ACC112 (cell line): ENCODE data around the gene PLXDC2.
"Not testable (repeated sequence)": the region's sequence is repeated elsewhere in the genome, so short reads cannot be mapped to it uniquely, and the experiment has no call there.

Experiments used
- H2AFZ ChIP-seq: fragments of 200-600 bp; sonication (generic); one replicate; pipeline ENCODE4 v1.6.0; 2017; ENCODE audit warnings: antibody characterized with exemption, low read length; ENCODE audit not compliant: unreplicated experiment
- H3K27ac ChIP-seq: fragments of 200-600 bp; sonication (generic); 2 replicates; pipeline ENCODE4 v1.5.1; 2014; ENCODE audit warnings: low read depth, mild to moderate bottlenecking, antibody characterized with exemption, low read length, moderate library complexity
- H3K27me3 ChIP-seq: fragments of 200-600 bp; sonication (generic); 2 replicates; pipeline ENCODE4 v1.6.1; 2014; ENCODE audit warnings: mild to moderate bottlenecking, antibody characterized with exemption, low read length, moderate library complexity, mixed read lengths; ENCODE audit not compliant: insufficient read depth
- H3K36me3 ChIP-seq: fragments of 200-600 bp; sonication (generic); 2 replicates; pipeline ENCODE4 v1.6.1; 2016; ENCODE audit warnings: mild to moderate bottlenecking, antibody characterized with exemption, low read length, moderate library complexity, mixed read lengths; ENCODE audit not compliant: insufficient read depth
- H3K4me1 ChIP-seq: fragments of 200-600 bp; sonication (generic); one replicate; pipeline ENCODE4 v1.6.1; 2016; ENCODE audit warnings: low read length, mixed read lengths; ENCODE audit not compliant: insufficient read depth, unreplicated experiment, control insufficient read depth
- H3K4me3 ChIP-seq: fragments of 200-600 bp; sonication (generic); 2 replicates; pipeline ENCODE4 v1.5.1; 2014; ENCODE audit warnings: mild to moderate bottlenecking, low read depth, low read length
- H3K79me2 ChIP-seq: fragments of 200-600 bp; sonication (generic); one replicate; pipeline ENCODE4 v1.6.0; 2016; ENCODE audit warnings: low read length; ENCODE audit not compliant: control insufficient read depth, unreplicated experiment, insufficient read depth

The PLXDC2 gene

GRCh38 chr10:19977097-19977521 lies 160.9 kb downstream of the PLXDC2 start:
- Histone ChIP-seq H3K36me3 (no peaks in the 10 kb centered on the region), H2AFZ (no peak overlapping the region), H3K4me1 (no peaks in the 10 kb centered on the region), H3K79me2 (no peaks in the 10 kb centered on the region), H3K4me3 (no peak overlapping the region), H3K27ac (no peak overlapping the region), H3K27me3 (no peaks in the 10 kb centered on the region)

- Histone ChIP-seq H3K79me2 (no peaks in the 10 kb centered on the region), H2AFZ (no peak overlapping the region), H3K4me1 (no peaks in the 10 kb centered on the region), H3K4me3 (no peak overlapping the region), H3K36me3 (no peaks in the 10 kb centered on the region), H3K27ac (no peak overlapping the region), H3K27me3 (no peaks in the 10 kb centered on the region)
These were observed 163.4 kb downstream of the PLXDC2 start for GRCh38 chr10:19979628-19980027.

GRCh38 chr10:19983880-19984565 lies 167.8 kb downstream of the PLXDC2 start:
- Histone ChIP-seq H3K4me3 (no peak overlapping the region), H3K36me3 (no peaks in the 10 kb centered on the region), H3K4me1 (no peaks in the 10 kb centered on the region), H3K27ac (no peak overlapping the region), H3K27me3 (no peaks in the 10 kb centered on the region), H2AFZ (no peak overlapping the region), H3K79me2 (no peaks in the 10 kb centered on the region)

GRCh38 chr10:19985745-19986144 lies 169.5 kb downstream of the PLXDC2 start:
- Histone ChIP-seq H3K36me3 (no peaks in the 10 kb centered on the region), H2AFZ (no peak overlapping the region), H3K27me3 (no peaks in the 10 kb centered on the region), H3K4me3 (no peak overlapping the region), H3K4me1 (no peaks in the 10 kb centered on the region), H3K79me2 (no peaks in the 10 kb centered on the region), H3K27ac (no peak overlapping the region)

- H3K4me3 ChIP-seq = no peak overlapping the region
- no peak overlapping the region for H3K27ac ChIP-seq
- no peaks in the 10 kb centered on the region for H3K79me2 ChIP-seq
- no peak overlapping the region for H2AFZ ChIP-seq
- no peaks in the 10 kb centered on the region for H3K36me3 ChIP-seq
- H3K4me1 ChIP-seq = no peaks in the 10 kb centered on the region
- no peaks in the 10 kb centered on the region for H3K27me3 ChIP-seq
These were observed 170.4 kb downstream of the PLXDC2 start for GRCh38 chr10:19986591-19986990.

- Histone ChIP-seq H3K4me1 (no peaks in the 10 kb centered on the region), H2AFZ (no peak overlapping the region), H3K27ac (no peak overlapping the region), H3K36me3 (no peaks in the 10 kb centered on the region), H3K79me2 (no peaks in the 10 kb centered on the region), H3K4me3 (no peak overlapping the region), H3K27me3 (no peaks in the 10 kb centered on the region)
These were observed 171.7 kb downstream of the PLXDC2 start for GRCh38 chr10:19987931-19988330.

- no peak overlapping the region for H2AFZ ChIP-seq
- H3K36me3 ChIP-seq = no peaks in the 10 kb centered on the region
- no peak overlapping the region for H3K27ac ChIP-seq
- H3K4me1 ChIP-seq = no peaks in the 10 kb centered on the region
- H3K79me2 ChIP-seq = no peaks in the 10 kb centered on the region
- no peaks in the 10 kb centered on the region for H3K27me3 ChIP-seq
- no peak overlapping the region for H3K4me3 ChIP-seq
These were observed 177.6 kb downstream of the PLXDC2 start for GRCh38 chr10:19993714-19994315.

- no peak overlapping the region for H2AFZ ChIP-seq
These were observed 182.2 kb downstream of the PLXDC2 start for GRCh38 chr10:19998482-19998881.

GRCh38 chr10:19999431-19999830 lies 183.2 kb downstream of the PLXDC2 start:
- H3K4me1 ChIP-seq = peaks cover 6% of the 10 kb centered on the region
- no peaks in the 10 kb centered on the region for H3K79me2 ChIP-seq
- H3K27me3 ChIP-seq = no peaks in the 10 kb centered on the region
- no peak overlapping the region for H3K27ac ChIP-seq
- H3K36me3 ChIP-seq = no peaks in the 10 kb centered on the region
- H2AFZ ChIP-seq = no peak overlapping the region
- no peak overlapping the region for H3K4me3 ChIP-seq

More at GRCh38 chr10:19998482-19998881, 182.2 kb downstream of the PLXDC2 start:
- Histone ChIP-seq H3K27ac (no peak overlapping the region), H3K79me2 (no peaks in the 10 kb centered on the region), H3K4me3 (no peak overlapping the region), H3K4me1 (no peaks in the 10 kb centered on the region), H3K36me3 (no peaks in the 10 kb centered on the region), H3K27me3 (no peaks in the 10 kb centered on the region)

- peaks cover 10% of the 10 kb centered on the region for H3K4me1 ChIP-seq
- H3K79me2 ChIP-seq, H2AFZ ChIP-seq, H3K27ac ChIP-seq, H3K36me3 ChIP-seq, H3K4me3 ChIP-seq, H3K27me3 ChIP-seq: not testable (repeated sequence)
These were observed 185.8 kb downstream of the PLXDC2 start for GRCh38 chr10:20002026-20002425.

- Histone ChIP-seq H3K79me2 (no peaks in the 10 kb centered on the region), H3K27me3 (no peaks in the 10 kb centered on the region), H3K27ac (no peak overlapping the region), H3K36me3 (no peaks in the 10 kb centered on the region), H3K4me1 (peaks cover 12% of the 10 kb centered on the region), H2AFZ (no peak overlapping the region), H3K4me3 (no peak overlapping the region)
These were observed 186.4 kb downstream of the PLXDC2 start for GRCh38 chr10:20002657-20003056.
